ENCODE measurements around the gene FOXP1.

FOXP1 gene

GRCh38 chr3:71565976-71566375, 17.6 kb downstream of the FOXP1 start:
- no peak overlapping the region for H3K4me3 ChIP-seq (ENCODE audit: low read depth, low read length)
- no peak overlapping the region for H3K27ac ChIP-seq (ENCODE audit: low read depth, low read length)
- peaks cover 2% of the 10 kb centered on the region for H3K79me2 ChIP-seq (ENCODE audit: control insufficient read depth, insufficient read depth, low read length, unreplicated experiment)
- no peaks in the 10 kb centered on the region for H3K27me3 ChIP-seq (ENCODE audit: insufficient read depth, low read length)
- H2AFZ ChIP-seq (ENCODE audit: low read length, unreplicated experiment) = no peak overlapping the region
- peaks cover 3% of the 10 kb centered on the region; the same call in 1 of the 2 replicates for H3K36me3 ChIP-seq (ENCODE audit: insufficient read depth, low read length)
- no peaks in the 10 kb centered on the region for H3K4me1 ChIP-seq (ENCODE audit: control insufficient read depth, insufficient read depth, low read length, unreplicated experiment)

DNA sequence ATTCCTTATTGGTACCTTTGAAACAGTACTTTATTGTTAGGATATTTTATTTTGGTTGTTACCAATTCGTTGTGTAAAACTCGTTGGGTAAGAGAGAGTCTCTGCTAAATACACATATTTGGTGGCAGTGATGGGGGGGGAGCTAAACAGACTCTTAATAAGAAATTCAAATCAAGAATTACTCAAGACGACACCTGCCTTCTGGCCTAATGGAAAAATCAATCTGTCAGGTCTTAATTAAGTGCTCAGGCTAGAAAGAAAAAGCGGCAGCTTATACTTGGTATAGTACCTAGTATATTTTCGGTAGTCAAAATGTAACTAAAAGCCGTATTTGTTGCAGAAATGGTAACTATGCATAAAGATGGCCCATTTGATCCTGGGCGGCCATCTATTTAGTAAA, 18.2 kb downstream of the FOXP1 start:
- H3K4me3 ChIP-seq (ENCODE audit: low read depth, low read length) = no peak overlapping the region
- no peaks in the 10 kb centered on the region for H3K27me3 ChIP-seq (ENCODE audit: insufficient read depth, low read length)

GRCh38 chr3:71564361-71564760, 19.2 kb downstream of the FOXP1 start:
- no peaks in the 10 kb centered on the region for H3K4me1 ChIP-seq (ENCODE audit: control insufficient read depth, insufficient read depth, low read length, unreplicated experiment)
- no peak overlapping the region for H3K27ac ChIP-seq (ENCODE audit: low read depth, low read length)
- no peak overlapping the region for H2AFZ ChIP-seq (ENCODE audit: low read length, unreplicated experiment)
- H3K4me3 ChIP-seq (ENCODE audit: low read depth, low read length) = no peak overlapping the region
- H3K36me3 ChIP-seq (ENCODE audit: insufficient read depth, low read length) = peaks cover 8% of the 10 kb centered on the region
- peaks cover 5% of the 10 kb centered on the region for H3K79me2 ChIP-seq (ENCODE audit: control insufficient read depth, insufficient read depth, low read length, unreplicated experiment)
- H3K27me3 ChIP-seq (ENCODE audit: insufficient read depth, low read length) = no peaks in the 10 kb centered on the region

More for the DNA sequence above, 18.2 kb downstream of the FOXP1 start:
- H2AFZ ChIP-seq (ENCODE audit: low read length, unreplicated experiment) = no peak overlapping the region
- peaks cover 3% of the 10 kb centered on the region; the same call in 1 of the 2 replicates for H3K36me3 ChIP-seq (ENCODE audit: insufficient read depth, low read length)
- H3K79me2 ChIP-seq (ENCODE audit: control insufficient read depth, insufficient read depth, low read length, unreplicated experiment) = peaks cover 2% of the 10 kb centered on the region
- H3K4me1 ChIP-seq (ENCODE audit: control insufficient read depth, insufficient read depth, low read length, unreplicated experiment) = no peaks in the 10 kb centered on the region
- H3K27ac ChIP-seq (ENCODE audit: low read depth, low read length) = no peak overlapping the region

DNA sequence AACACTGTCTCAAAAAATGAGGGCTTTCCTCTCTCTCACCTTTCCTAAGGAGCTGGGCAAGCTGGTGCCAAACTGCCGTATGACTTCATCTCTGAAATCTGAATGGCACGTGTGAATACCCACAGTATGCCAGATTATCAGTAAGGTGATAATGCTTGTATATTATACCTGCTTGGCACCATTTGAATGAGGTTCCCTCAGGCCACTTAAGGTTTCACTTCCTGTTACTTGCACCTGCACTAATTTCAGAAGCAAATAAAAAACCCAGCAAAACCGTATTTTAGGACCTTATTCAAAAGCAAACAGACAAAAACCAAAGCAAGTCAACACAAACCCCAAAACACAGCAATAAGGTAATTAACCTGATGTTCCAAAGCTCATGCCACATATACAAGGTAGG, 19.7 kb downstream of the FOXP1 start:
- no peaks in the 10 kb centered on the region for H3K4me1 ChIP-seq (ENCODE audit: control insufficient read depth, insufficient read depth, low read length, unreplicated experiment)
- no peak overlapping the region for H3K4me3 ChIP-seq (ENCODE audit: low read depth, low read length)
- no peak overlapping the region for H2AFZ ChIP-seq (ENCODE audit: low read length, unreplicated experiment)
- H3K36me3 ChIP-seq (ENCODE audit: insufficient read depth, low read length) = peaks cover 8% of the 10 kb centered on the region
- H3K79me2 ChIP-seq (ENCODE audit: control insufficient read depth, insufficient read depth, low read length, unreplicated experiment) = peaks cover 5% of the 10 kb centered on the region
- H3K27me3 ChIP-seq (ENCODE audit: insufficient read depth, low read length) = no peaks in the 10 kb centered on the region
- no peak overlapping the region for H3K27ac ChIP-seq (ENCODE audit: low read depth, low read length)

DNA sequence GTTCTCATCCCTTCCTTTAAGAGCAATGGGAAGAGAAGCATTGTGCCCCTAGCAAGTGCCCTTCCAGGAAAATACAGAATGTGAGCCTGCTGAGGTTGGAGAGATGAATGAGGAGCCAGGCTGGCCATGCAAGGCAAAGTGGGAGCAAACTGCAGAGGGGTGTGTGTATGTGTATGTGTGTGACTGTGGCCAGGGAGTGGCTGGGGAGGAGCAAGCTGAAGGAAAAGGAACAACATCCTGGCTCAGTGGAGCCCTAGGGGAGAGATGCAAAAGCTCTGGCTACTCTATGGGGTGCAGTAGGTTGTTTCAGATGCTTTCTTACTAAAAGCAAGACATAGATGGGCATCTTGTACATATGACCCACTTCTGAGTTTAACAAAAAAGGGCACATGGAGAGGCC, 20.6 kb downstream of the FOXP1 start:
- Histone ChIP-seq H3K4me1 (ENCODE audit: control insufficient read depth, insufficient read depth, low read length, unreplicated experiment) (no peaks in the 10 kb centered on the region), H3K27ac (ENCODE audit: low read depth, low read length) (no peak overlapping the region)

DNA sequence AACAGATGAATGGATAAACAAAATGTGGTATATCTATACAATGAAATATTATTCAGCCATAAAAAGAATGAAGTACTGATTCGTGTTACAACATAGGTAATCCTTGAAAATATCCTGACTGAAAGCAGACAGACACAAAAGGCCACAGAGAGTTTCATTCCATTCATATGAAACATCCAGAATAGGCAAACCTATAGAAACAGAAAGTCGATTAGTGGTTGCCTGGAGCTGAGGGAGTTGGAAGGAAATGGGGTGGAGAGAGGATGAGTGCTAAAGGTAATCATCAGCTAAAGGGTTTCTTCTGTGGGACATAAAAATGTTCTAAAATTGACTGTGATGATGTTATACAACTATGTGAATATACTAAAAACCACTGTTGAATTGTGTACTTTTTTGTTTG, 22.9 kb downstream of the FOXP1 start:
- no peaks in the 10 kb centered on the region for H3K4me1 ChIP-seq (ENCODE audit: control insufficient read depth, insufficient read depth, low read length, unreplicated experiment)
- peaks cover 7% of the 10 kb centered on the region for H3K79me2 ChIP-seq (ENCODE audit: control insufficient read depth, insufficient read depth, low read length, unreplicated experiment)
- H3K27ac ChIP-seq (ENCODE audit: low read depth, low read length) = no peak overlapping the region
- no peaks in the 10 kb centered on the region for H3K27me3 ChIP-seq (ENCODE audit: insufficient read depth, low read length)
- no peak overlapping the region for H2AFZ ChIP-seq (ENCODE audit: low read length, unreplicated experiment)
- peaks cover 8% of the 10 kb centered on the region; the same call in 1 of the 2 replicates for H3K36me3 ChIP-seq (ENCODE audit: insufficient read depth, low read length)
- H3K4me3 ChIP-seq (ENCODE audit: low read depth, low read length) = no peak overlapping the region

More for the DNA sequence above, 20.6 kb downstream of the FOXP1 start:
- no peak overlapping the region for H2AFZ ChIP-seq (ENCODE audit: low read length, unreplicated experiment)
- peaks cover 5% of the 10 kb centered on the region for H3K79me2 ChIP-seq (ENCODE audit: control insufficient read depth, insufficient read depth, low read length, unreplicated experiment)
- peaks cover 8% of the 10 kb centered on the region for H3K36me3 ChIP-seq (ENCODE audit: insufficient read depth, low read length)
- H3K27me3 ChIP-seq (ENCODE audit: insufficient read depth, low read length) = no peaks in the 10 kb centered on the region
- H3K4me3 ChIP-seq (ENCODE audit: low read depth, low read length) = no peak overlapping the region

GRCh38 chr3:71559578-71560162, 23.9 kb downstream of the FOXP1 start:
- Histone ChIP-seq H3K4me1 (ENCODE audit: control insufficient read depth, insufficient read depth, low read length, unreplicated experiment) (peaks cover 1% of the 10 kb centered on the region), H3K36me3 (ENCODE audit: insufficient read depth, low read length) (peaks cover 8% of the 10 kb centered on the region; the same call in 1 of the 2 replicates), H3K79me2 (ENCODE audit: control insufficient read depth, insufficient read depth, low read length, unreplicated experiment) (peaks cover 7% of the 10 kb centered on the region)

GRCh38 chr3:71559021-71559420, 24.5 kb downstream of the FOXP1 start:
- Histone ChIP-seq H3K27me3 (ENCODE audit: insufficient read depth, low read length) (no peaks in the 10 kb centered on the region), H3K36me3 (ENCODE audit: insufficient read depth, low read length) (peaks cover 6% of the 10 kb centered on the region; the same call in 1 of the 2 replicates), H3K27ac (ENCODE audit: low read depth, low read length) (no peak overlapping the region), H3K4me1 (ENCODE audit: control insufficient read depth, insufficient read depth, low read length, unreplicated experiment) (peaks cover 5% of the 10 kb centered on the region), H3K79me2 (ENCODE audit: control insufficient read depth, insufficient read depth, low read length, unreplicated experiment) (peaks cover 7% of the 10 kb centered on the region), H3K4me3 (ENCODE audit: low read depth, low read length) (no peak overlapping the region), H2AFZ (ENCODE audit: low read length, unreplicated experiment) (no peak overlapping the region)

More at GRCh38 chr3:71559578-71560162, 23.9 kb downstream of the FOXP1 start:
- Histone ChIP-seq H3K27me3 (ENCODE audit: insufficient read depth, low read length) (no peaks in the 10 kb centered on the region), H2AFZ (ENCODE audit: low read length, unreplicated experiment) (no peak overlapping the region), H3K27ac (ENCODE audit: low read depth, low read length) (no peak overlapping the region), H3K4me3 (ENCODE audit: low read depth, low read length) (no peak overlapping the region)

GRCh38 chr3:71554649-71555048, 28.9 kb downstream of the FOXP1 start:
- Histone ChIP-seq H3K4me3 (ENCODE audit: low read depth, low read length) (no peak overlapping the region), H3K36me3 (ENCODE audit: insufficient read depth, low read length) (no peaks in the 10 kb centered on the region), H3K27me3 (ENCODE audit: insufficient read depth, low read length) (no peaks in the 10 kb centered on the region), H2AFZ (ENCODE audit: low read length, unreplicated experiment) (no peak overlapping the region), H3K4me1 (ENCODE audit: control insufficient read depth, insufficient read depth, low read length, unreplicated experiment) (peaks cover 22% of the 10 kb centered on the region), H3K79me2 (ENCODE audit: control insufficient read depth, insufficient read depth, low read length, unreplicated experiment) (peaks cover 2% of the 10 kb centered on the region), H3K27ac (ENCODE audit: low read depth, low read length) (no peak overlapping the region)

DNA sequence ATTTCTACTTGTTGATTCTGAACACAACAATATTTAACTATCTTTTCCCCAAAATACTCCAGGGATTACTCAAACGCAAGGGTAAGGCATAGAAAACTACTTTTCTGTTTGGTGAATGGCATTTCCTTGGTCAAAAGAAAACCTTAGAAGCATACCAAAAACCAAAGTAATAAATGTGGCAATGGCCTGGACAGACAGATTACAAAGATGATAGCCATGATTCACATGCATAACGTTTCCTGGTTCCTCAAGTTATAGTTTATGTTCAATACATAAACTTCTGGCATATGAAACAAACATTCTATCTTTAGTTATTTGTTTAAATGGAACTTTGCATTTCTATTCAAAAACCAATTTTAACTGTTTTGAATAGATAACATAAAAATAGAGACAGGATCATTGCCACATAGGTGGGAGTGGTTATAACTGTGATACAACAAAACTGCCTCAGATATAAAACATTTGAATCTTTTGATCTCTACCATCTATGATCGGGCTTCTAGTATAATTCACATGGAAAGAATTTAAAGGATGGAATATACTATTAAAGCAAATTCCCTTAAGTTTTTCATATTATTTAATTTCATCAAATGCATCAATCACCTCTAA, 32.1 kb downstream of the FOXP1 start:
- Histone ChIP-seq H3K27ac (ENCODE audit: low read depth, low read length) (peak overlapping the region; percentile 73), H3K27me3 (ENCODE audit: insufficient read depth, low read length) (no peaks in the 10 kb centered on the region), H3K36me3 (ENCODE audit: insufficient read depth, low read length) (no peaks in the 10 kb centered on the region), H3K79me2 (ENCODE audit: control insufficient read depth, insufficient read depth, low read length, unreplicated experiment) (no peaks in the 10 kb centered on the region), H3K4me3 (ENCODE audit: low read depth, low read length) (peak overlapping the region; percentile 21; the same call in 1 of the 2 replicates), H2AFZ (ENCODE audit: low read length, unreplicated experiment) (peak overlapping the region; percentile 18), H3K4me1 (ENCODE audit: control insufficient read depth, insufficient read depth, low read length, unreplicated experiment) (peaks cover 22% of the 10 kb centered on the region)

- Histone ChIP-seq H3K27ac (ENCODE audit: low read depth, low read length) (no peak overlapping the region), H3K27me3 (ENCODE audit: insufficient read depth, low read length) (no peaks in the 10 kb centered on the region), H3K4me3 (ENCODE audit: low read depth, low read length) (no peak overlapping the region), H2AFZ (ENCODE audit: low read length, unreplicated experiment) (no peak overlapping the region), H3K36me3 (ENCODE audit: insufficient read depth, low read length) (no peaks in the 10 kb centered on the region), H3K79me2 (ENCODE audit: control insufficient read depth, insufficient read depth, low read length, unreplicated experiment) (no peaks in the 10 kb centered on the region), H3K4me1 (ENCODE audit: control insufficient read depth, insufficient read depth, low read length, unreplicated experiment) (peaks cover 22% of the 10 kb centered on the region)
Measured at GRCh38 chr3:71549951-71550350, 33.6 kb downstream of the FOXP1 start.
